GM12878 (cell line): ENCODE data around the gene RP9. TPM values are rescaled to one million over a fixed set of nuclear protein-coding genes. Genes with fewer than 3 reads are reported as not detected.

Experiments
- BMI1 ChIP-seq: fragments of 450-650 bp; IDR thresholded peaks from 2 replicates; pipeline ENCODE4 v1.6.1; 2016; ENCODE audit warnings: mild to moderate bottlenecking, moderate library complexity, borderline replicate concordance
- CREM ChIP-seq: IDR thresholded peaks from 2 replicates; pipeline ENCODE4 v1.6.1; 2014; ENCODE audit warnings: antibody characterized with exemption, low read depth
- DPF2 ChIP-seq: fragments of 450-650 bp; IDR thresholded peaks from 2 replicates; pipeline ENCODE4 v1.6.1; 2017; ENCODE audit warnings: mild to moderate bottlenecking
- EED ChIP-seq: sonication (generic); IDR thresholded peaks from 2 replicates; pipeline ENCODE4 v1.6.1; 2016; ENCODE audit warnings: antibody characterized with exemption, low read depth
- FOXK2 ChIP-seq: fragments of 450-650 bp; IDR thresholded peaks from 2 replicates; pipeline ENCODE4 v1.6.1; 2017; ENCODE audit warnings: mild to moderate bottlenecking, moderate library complexity
- HDGF ChIP-seq: fragments of 450-650 bp; IDR thresholded peaks from 2 replicates; pipeline ENCODE4 v1.6.1; 2016; ENCODE audit warnings: antibody characterized with exemption
- IKZF1 ChIP-seq: fragments of 450-650 bp; conservative IDR thresholded peaks from 2 replicates; pipeline ENCODE4 v1.6.1; 2017; ENCODE audit warnings: antibody characterized with exemption, mild to moderate bottlenecking
- IKZF2 ChIP-seq, 2 experiments: fragments of 450-650 bp; IDR thresholded peaks; 2 replicates each; pipeline ENCODE4 v1.6.1; 2017; ENCODE audit warnings: mild to moderate bottlenecking in 2 of 2, moderate library complexity in 2 of 2
- IRF4 ChIP-seq: IDR thresholded peaks from 2 replicates; pipeline ENCODE4 v1.6.1; 2011; ENCODE audit warnings: low read depth, low read length
- KAT2A ChIP-seq: conservative IDR thresholded peaks from 2 replicates; pipeline ENCODE4 v1.6.1; 2011; ENCODE audit warnings: low read depth, low read length; ENCODE audit not compliant: control insufficient read depth
- MTA3 ChIP-seq: IDR thresholded peaks from 2 replicates; pipeline ENCODE4 v1.6.1; 2012; ENCODE audit warnings: low read length, inconsistent platforms, borderline replicate concordance
- NBN ChIP-seq: fragments of 450-650 bp; IDR thresholded peaks from 2 replicates; pipeline ENCODE4 v1.6.1; 2016
- NFXL1 ChIP-seq: fragments of 450-650 bp; IDR thresholded peaks from 2 replicates; pipeline ENCODE4 v1.6.1; 2017; ENCODE audit warnings: antibody characterized with exemption, mild to moderate bottlenecking, borderline replicate concordance
- POLR2AphosphoS5 ChIP-seq: IDR thresholded peaks from 2 replicates; pipeline ENCODE4 v1.6.1; 2011; ENCODE audit warnings: mild to moderate bottlenecking, low read length, inconsistent platforms
- RBBP5 ChIP-seq: fragments of 200-600 bp; sonication (generic); conservative IDR thresholded peaks from 2 replicates; pipeline ENCODE4 v1.6.1; 2016
- RELA ChIP-seq: fragments of 450-650 bp; IDR thresholded peaks from 2 replicates; pipeline ENCODE4 v1.8.0; 2014; ENCODE audit warnings: borderline replicate concordance; ENCODE audit not compliant: partially characterized antibody
- RFX5 ChIP-seq: IDR thresholded peaks from 2 replicates; pipeline ENCODE4 v1.6.1; 2011; ENCODE audit warnings: low read depth, low read length, improper control_type of control experiment
- RUNX3 ChIP-seq: IDR thresholded peaks from 2 replicates; pipeline ENCODE4 v1.6.1; 2012; ENCODE audit warnings: low read length, inconsistent platforms
- SMAD1 ChIP-seq: fragments of 450-650 bp; IDR thresholded peaks from 2 replicates; pipeline ENCODE4 v1.6.1; 2018; ENCODE audit warnings: mild to moderate bottlenecking, low read depth; ENCODE audit not compliant: partially characterized antibody
- SMC3 ChIP-seq: IDR thresholded peaks from 2 replicates; pipeline ENCODE4 v1.6.1; 2011; ENCODE audit warnings: low read length, improper control_type of control experiment, borderline replicate concordance
- SPI1 ChIP-seq: IDR thresholded peaks from 2 replicates; pipeline ENCODE4 v1.6.1; 2011; ENCODE audit warnings: low read depth, mild to moderate bottlenecking, low read length, moderate library complexity, borderline replicate concordance; ENCODE audit not compliant: insufficient read depth
- ZNF384 ChIP-seq: IDR thresholded peaks from 2 replicates; pipeline ENCODE4 v1.6.1; 2012; ENCODE audit warnings: low read depth, mild to moderate bottlenecking, low read length, improper control_type of control experiment, borderline replicate concordance
- polyA plus RNA-seq, 11 experiments: library from polyadenylated mRNA; depleted of rRNA in 4 of 11; unstranded in 6 of 11; stranded (reverse) in 5 of 11; fragments of >200 nt; fragmentation: Nextera tagmentation in 4 of 11; fragmentation: Illumina TruSeq in 1 of 11; extraction: Ambion mirVana in 4 of 11; extraction: Trizol in 1 of 11; gene quantifications; 1 replicate in 1 of 11; 2 replicates in 10 of 11; pipeline versions ENCODE4 v1.2.1 to v1.2.3, GENCODE V29; 2011 to 2016; ENCODE audit warnings: inconsistent platforms in 2 of 11, missing spikeins in 2 of 11, low read depth in 1 of 11
- total RNA-seq, 4 experiments: library from RNA; depleted of rRNA in 3 of 4; stranded (reverse); fragments of >200 nt in 3 of 4; fragmentation: Illumina TruSeq in 1 of 4; extraction: Trizol in 1 of 4; gene quantifications; 2 replicates each; pipeline versions ENCODE4 v1.2.1 to v1.2.3, GENCODE V29; 2013 to 2021
- TF ChIP-seq, protein P1 (sequence below): IDR thresholded peaks from 2 replicates; pipeline ENCODE4 v1.6.1; 2012; ENCODE audit warnings: improper control_type of control experiment, low read depth, low read length; ENCODE audit not compliant: insufficient replicate concordance
- TF ChIP-seq, protein P2 (sequence below): IDR thresholded peaks from 2 replicates; pipeline ENCODE4 v1.6.1; 2012; ENCODE audit warnings: low read depth, low read length, improper control_type of control experiment
- TF ChIP-seq, protein P3 (sequence below): fragments of 450-650 bp; IDR thresholded peaks from 2 replicates; pipeline ENCODE4 v1.6.1; 2017; ENCODE audit warnings: antibody characterized with exemption, mild to moderate bottlenecking, moderate library complexity

The RP9 gene
- total and polyA plus RNA-seq, 10 of the 15 experiments (the other 5 are each of a cell fraction or from before 2014, with no cell fraction given) = 7.6 to 25.3 (median 16.9) TPM

DNA sequence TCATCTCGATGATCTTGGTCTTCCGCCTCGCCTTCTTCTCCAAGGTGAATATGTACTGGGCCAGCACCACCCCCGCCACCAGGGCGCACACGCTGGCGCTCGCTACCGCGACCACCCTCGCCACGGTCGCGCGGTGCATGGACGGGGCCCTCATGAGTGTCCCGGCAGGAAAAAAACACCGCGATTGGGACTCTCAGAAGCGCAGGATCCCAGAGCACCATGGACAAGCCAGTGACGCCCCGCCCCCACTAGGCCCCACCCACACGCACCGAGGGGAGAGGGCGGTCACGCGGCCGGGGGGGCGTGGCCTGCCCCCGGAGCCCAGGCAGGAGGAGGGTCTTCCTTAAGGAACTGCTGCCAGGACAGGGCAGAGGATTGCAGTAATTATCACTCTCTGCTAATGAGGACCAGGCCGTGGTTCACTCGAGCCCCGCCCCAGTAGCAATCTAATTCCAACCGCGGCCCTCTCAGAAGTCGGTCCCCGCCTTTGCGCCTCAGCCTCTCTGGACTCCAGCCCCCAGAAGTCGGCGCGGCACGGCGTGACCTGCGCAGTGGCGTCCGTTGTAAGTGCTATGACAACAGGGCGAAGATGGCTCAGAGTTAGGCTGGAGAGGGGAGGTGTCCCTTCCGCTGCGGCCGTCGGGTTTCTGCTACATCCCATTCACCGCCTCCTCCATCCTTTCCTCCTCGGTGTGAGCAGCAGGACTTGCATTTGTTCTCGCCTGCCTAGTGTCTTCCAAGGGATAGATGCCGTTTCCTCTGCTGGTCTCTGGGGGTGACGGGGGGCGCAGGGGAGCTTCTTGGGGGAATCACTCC, 20.0 kb upstream of the RP9 start, which contains the start of gene BBS9 (continued):
- TF ChIP-seq SPI1 = no peak
- TF ChIP-seq EED = no peak
- TF ChIP-seq RUNX3 = no peak
- no peak for TF ChIP-seq NFXL1
- peak; percentile 84 for TF ChIP-seq IKZF1
- TF ChIP-seq, protein P1, sequence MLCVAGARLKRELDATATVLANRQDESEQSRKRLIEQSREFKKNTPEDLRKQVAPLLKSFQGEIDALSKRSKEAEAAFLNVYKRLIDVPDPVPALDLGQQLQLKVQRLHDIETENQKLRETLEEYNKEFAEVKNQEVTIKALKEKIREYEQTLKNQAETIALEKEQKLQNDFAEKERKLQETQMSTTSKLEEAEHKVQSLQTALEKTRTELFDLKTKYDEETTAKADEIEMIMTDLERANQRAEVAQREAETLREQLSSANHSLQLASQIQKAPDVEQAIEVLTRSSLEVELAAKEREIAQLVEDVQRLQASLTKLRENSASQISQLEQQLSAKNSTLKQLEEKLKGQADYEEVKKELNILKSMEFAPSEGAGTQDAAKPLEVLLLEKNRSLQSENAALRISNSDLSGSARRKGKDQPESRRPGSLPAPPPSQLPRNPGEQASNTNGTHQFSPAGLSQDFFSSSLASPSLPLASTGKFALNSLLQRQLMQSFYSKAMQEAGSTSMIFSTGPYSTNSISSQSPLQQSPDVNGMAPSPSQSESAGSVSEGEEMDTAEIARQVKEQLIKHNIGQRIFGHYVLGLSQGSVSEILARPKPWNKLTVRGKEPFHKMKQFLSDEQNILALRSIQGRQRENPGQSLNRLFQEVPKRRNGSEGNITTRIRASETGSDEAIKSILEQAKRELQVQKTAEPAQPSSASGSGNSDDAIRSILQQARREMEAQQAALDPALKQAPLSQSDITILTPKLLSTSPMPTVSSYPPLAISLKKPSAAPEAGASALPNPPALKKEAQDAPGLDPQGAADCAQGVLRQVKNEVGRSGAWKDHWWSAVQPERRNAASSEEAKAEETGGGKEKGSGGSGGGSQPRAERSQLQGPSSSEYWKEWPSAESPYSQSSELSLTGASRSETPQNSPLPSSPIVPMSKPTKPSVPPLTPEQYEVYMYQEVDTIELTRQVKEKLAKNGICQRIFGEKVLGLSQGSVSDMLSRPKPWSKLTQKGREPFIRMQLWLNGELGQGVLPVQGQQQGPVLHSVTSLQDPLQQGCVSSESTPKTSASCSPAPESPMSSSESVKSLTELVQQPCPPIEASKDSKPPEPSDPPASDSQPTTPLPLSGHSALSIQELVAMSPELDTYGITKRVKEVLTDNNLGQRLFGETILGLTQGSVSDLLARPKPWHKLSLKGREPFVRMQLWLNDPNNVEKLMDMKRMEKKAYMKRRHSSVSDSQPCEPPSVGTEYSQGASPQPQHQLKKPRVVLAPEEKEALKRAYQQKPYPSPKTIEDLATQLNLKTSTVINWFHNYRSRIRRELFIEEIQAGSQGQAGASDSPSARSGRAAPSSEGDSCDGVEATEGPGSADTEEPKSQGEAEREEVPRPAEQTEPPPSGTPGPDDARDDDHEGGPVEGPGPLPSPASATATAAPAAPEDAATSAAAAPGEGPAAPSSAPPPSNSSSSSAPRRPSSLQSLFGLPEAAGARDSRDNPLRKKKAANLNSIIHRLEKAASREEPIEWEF = no peak
- TF ChIP-seq HDGF = peak; percentile 87
- peak; percentile 78; the same call in 1 of the 2 replicates for TF ChIP-seq BMI1
- no peak for TF ChIP-seq RBBP5
- peak; percentile 19 for TF ChIP-seq RELA
- TF ChIP-seq MTA3 = no peak
- no peak for TF ChIP-seq SMC3
- TF ChIP-seq, protein P2, sequence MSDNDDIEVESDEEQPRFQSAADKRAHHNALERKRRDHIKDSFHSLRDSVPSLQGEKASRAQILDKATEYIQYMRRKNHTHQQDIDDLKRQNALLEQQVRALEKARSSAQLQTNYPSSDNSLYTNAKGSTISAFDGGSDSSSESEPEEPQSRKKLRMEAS = peak; percentile 48; the same call in 1 of the 2 replicates
- TF ChIP-seq POLR2AphosphoS5 = peak; percentile 50; the same call in 1 of the 2 replicates
- TF ChIP-seq RFX5 = no peak
- no peak for TF ChIP-seq NBN
- no peak for TF ChIP-seq ZNF384
- TF ChIP-seq, protein P3, sequence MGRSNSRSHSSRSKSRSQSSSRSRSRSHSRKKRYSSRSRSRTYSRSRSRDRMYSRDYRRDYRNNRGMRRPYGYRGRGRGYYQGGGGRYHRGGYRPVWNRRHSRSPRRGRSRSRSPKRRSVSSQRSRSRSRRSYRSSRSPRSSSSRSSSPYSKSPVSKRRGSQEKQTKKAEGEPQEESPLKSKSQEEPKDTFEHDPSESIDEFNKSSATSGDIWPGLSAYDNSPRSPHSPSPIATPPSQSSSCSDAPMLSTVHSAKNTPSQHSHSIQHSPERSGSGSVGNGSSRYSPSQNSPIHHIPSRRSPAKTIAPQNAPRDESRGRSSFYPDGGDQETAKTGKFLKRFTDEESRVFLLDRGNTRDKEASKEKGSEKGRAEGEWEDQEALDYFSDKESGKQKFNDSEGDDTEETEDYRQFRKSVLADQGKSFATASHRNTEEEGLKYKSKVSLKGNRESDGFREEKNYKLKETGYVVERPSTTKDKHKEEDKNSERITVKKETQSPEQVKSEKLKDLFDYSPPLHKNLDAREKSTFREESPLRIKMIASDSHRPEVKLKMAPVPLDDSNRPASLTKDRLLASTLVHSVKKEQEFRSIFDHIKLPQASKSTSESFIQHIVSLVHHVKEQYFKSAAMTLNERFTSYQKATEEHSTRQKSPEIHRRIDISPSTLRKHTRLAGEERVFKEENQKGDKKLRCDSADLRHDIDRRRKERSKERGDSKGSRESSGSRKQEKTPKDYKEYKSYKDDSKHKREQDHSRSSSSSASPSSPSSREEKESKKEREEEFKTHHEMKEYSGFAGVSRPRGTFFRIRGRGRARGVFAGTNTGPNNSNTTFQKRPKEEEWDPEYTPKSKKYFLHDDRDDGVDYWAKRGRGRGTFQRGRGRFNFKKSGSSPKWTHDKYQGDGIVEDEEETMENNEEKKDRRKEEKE = no peak
- peak; percentile 56 for TF ChIP-seq FOXK2
- TF ChIP-seq IRF4 = no peak
- peak; percentile 41; the same call in 1 of the 2 replicates for TF ChIP-seq CREM
- no peak for TF ChIP-seq KAT2A
- TF ChIP-seq SMAD1 = no peak
- no peak for TF ChIP-seq DPF2
- TF ChIP-seq IKZF2 (IDR thresholded peaks at IDR 0.05) = peak in 1 of 2 experiments; percentile 17; a peak in 2 of 4 replicates
